Tibial artery (tissue), 4 donors: ENCODE measurements around the gene TAF1B.
"Not testable (repeated sequence)": the region's sequence is repeated elsewhere in the genome, so short reads cannot be mapped to it uniquely, and the experiment has no call there.

Source experiments
- DNase-seq, 2 donors: peaks; one replicate each; pipeline ENCODE4 v3.0.0-alpha.2; 2019
- H3K27ac ChIP-seq, 2 donors: fragments of 200-600 bp; sonication (generic) in 1 of 2; 1 replicate in 1 of 2; 2 replicates in 1 of 2; pipeline ENCODE4 v1.5.1; 2018 to 2019; ENCODE audit warnings: mild to moderate bottlenecking in 1 of 2
- H3K27me3 ChIP-seq, 2 donors: fragments of 200-600 bp; sonication (generic) in 1 of 2; one replicate each; pipeline versions ENCODE4 v1.5.1 to v1.6.0; 2016 to 2019
- H3K36me3 ChIP-seq, 3 donors: fragments of 200-600 bp; sonication (generic) in 2 of 3; one replicate each; pipeline ENCODE4 v1.5.1; 2016 to 2019; ENCODE audit warnings: mild to moderate bottlenecking in 2 of 3
- H3K4me1 ChIP-seq, 4 donors: fragments of 200-600 bp; sonication (generic) in 2 of 4; 1 replicate in 3 of 4; 2 replicates in 1 of 4; pipeline ENCODE4 v1.5.1; 2016 to 2019
- H3K4me3 ChIP-seq, 2 donors: fragments of 200-600 bp; sonication (generic) in 1 of 2; 1 replicate in 1 of 2; 2 replicates in 1 of 2; pipeline ENCODE4 v1.5.1; 2018 to 2019; ENCODE audit warnings: mild to moderate bottlenecking in 2 of 2
- H3K9me3 ChIP-seq, 3 donors: fragments of 200-600 bp; sonication (generic) in 1 of 3; one replicate each; pipeline ENCODE4 v1.5.1; 2016 to 2019
- intact Hi-C: fragments of 100-400 bp; cut with DNase I; formaldehyde crosslinking; loops from one replicate; pipeline ENCODE4 v1.15.0; 2023; ENCODE audit warnings: low total_unique reads
- TF ChIP-seq, protein P1 (sequence below), 2 experiments: fragments of 200-600 bp in 1 of 2; fragments of 450-650 bp in 1 of 2; IDR thresholded peaks; one replicate each; pipeline ENCODE4 v1.5.1; 2017 to 2019; ENCODE audit warnings: antibody characterized with exemption in 2 of 2, mild to moderate bottlenecking in 1 of 2, moderate library complexity in 1 of 2

Gene TAF1B

DNA sequence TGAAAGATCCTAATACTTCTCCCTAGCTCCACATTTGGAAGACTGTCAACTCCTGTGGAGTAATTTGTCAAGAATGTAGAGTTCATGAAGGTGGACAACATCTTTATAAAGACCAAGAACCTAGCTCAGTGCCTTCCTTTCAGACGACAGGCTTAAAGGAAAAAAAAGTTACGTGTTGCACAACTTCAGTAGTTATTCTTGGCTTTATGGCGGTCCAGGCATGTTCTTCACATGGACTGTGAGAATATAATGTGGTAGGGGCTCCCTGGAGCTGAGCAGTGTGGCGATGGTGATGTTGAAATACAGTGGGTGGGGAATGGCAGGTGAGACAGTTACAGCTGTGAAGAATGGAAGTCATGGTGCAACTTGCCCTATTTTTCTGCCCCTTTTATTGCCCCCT is 3.9 kb downstream of the TAF1B start:
- no peak overlapping the region for H3K27ac ChIP-seq
- H3K36me3 ChIP-seq = peaks cover 22 to 39% (median 29%) of the 10 kb centered on the region in 3 donors
- intact Hi-C loops = loop anchor here (10.0 kb wide), 1 partner anchor 108 kb away; the partner anchor contains the start of gene GRHL1

DNA sequence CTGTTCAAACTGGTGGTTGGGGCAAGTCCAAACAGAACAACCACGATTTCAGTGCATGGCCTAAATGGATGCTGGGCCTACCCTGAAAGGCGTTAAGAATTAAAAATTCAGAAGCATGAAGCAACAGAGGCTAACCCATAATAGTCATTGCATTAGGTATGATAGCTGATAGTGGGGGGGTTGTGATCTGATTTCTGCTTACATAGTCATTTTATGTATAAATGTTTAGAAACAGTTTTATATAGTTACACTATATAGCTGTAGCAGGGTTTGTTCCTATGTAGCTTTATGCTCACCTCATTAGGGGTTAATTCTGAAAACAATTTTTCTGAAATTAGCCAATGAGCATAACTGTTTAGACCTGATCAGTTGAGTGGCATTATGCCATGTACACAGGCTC is 9.6 kb downstream of the TAF1B start:
- no peaks in the 10 kb centered on the region for H3K4me1 ChIP-seq
- H3K27me3 ChIP-seq = no peaks in the 10 kb centered on the region
- H3K36me3 ChIP-seq = peaks cover 56 to 76% (median 68%) of the 10 kb centered on the region in 3 donors
- no peak overlapping the region for H3K27ac ChIP-seq
- no peak overlapping the region for H3K4me3 ChIP-seq
- TF ChIP-seq, protein P1, sequence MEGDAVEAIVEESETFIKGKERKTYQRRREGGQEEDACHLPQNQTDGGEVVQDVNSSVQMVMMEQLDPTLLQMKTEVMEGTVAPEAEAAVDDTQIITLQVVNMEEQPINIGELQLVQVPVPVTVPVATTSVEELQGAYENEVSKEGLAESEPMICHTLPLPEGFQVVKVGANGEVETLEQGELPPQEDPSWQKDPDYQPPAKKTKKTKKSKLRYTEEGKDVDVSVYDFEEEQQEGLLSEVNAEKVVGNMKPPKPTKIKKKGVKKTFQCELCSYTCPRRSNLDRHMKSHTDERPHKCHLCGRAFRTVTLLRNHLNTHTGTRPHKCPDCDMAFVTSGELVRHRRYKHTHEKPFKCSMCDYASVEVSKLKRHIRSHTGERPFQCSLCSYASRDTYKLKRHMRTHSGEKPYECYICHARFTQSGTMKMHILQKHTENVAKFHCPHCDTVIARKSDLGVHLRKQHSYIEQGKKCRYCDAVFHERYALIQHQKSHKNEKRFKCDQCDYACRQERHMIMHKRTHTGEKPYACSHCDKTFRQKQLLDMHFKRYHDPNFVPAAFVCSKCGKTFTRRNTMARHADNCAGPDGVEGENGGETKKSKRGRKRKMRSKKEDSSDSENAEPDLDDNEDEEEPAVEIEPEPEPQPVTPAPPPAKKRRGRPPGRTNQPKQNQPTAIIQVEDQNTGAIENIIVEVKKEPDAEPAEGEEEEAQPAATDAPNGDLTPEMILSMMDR (IDR thresholded peaks at IDR 0.05) = no peak
- intact Hi-C loops = no loop called here
- no peak for DNase-seq
- no peaks in the 10 kb centered on the region for H3K9me3 ChIP-seq

More for the DNA sequence above, 3.9 kb downstream of the TAF1B start:
- no peaks in the 10 kb centered on the region for H3K27me3 ChIP-seq
- no peak overlapping the region for H3K4me3 ChIP-seq
- peaks cover 0 to 14% (median 10%) of the 10 kb centered on the region in 4 donors for H3K4me1 ChIP-seq
- TF ChIP-seq, protein P1 (IDR thresholded peaks at IDR 0.05) = no peak
- no peak for DNase-seq
- no peaks in the 10 kb centered on the region for H3K9me3 ChIP-seq

DNA sequence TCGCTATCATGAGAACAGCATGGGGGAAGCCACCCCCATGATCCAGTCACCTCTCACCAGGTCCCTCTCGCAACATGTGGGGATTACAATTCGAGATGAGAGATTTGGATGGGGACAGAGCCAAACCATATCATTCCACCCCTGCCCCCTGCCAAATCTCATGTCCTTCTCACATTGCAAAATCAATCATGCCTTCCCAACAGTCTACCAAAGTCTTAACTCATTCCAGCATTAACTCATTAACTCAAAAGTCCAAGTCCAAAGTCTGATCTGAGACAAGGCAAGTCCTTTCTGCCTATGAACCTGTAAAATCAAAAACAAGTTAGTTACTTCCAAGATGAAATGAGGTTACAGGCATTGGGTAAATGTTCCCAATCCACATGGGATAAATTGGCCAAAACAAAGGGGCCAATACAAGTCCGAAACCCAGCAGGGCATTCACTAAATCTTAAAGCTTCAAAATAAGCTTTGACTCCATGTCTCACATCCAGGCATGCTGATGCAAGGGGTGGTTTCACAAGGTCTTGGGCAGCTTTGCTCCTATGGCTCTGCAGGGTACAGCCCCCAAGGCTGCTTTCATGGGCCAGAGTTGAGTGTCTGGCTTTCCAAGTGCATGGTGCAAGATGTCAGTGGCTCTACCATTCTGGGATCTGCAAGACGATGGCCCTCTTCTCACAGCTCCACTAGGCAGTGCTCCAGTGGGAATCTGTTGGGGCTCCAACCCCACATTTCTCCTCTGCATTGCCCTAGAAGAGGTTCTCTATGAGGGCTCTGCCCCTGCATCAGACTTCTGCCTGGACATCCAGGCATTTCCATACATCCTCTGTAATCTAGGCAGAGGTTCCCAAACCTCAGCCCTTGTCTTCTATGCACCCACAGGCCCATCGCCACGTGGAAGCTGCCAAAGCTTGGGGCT is 14.8 kb downstream of the TAF1B start:
- intact Hi-C loops = no loop called here
- no peaks in the 10 kb centered on the region for H3K4me1 ChIP-seq
- H3K27ac ChIP-seq = no peak overlapping the region
- H3K36me3 ChIP-seq = peaks cover 47 to 62% (median 48%) of the 10 kb centered on the region in 3 donors
- TF ChIP-seq, protein P1 (IDR thresholded peaks at IDR 0.05) = no peak
- peaks cover 0 to 4% (median 0%) of the 10 kb centered on the region in 3 donors for H3K9me3 ChIP-seq
- H3K4me3 ChIP-seq = no peak overlapping the region
- no peak for DNase-seq
- no peaks in the 10 kb centered on the region for H3K27me3 ChIP-seq

DNA sequence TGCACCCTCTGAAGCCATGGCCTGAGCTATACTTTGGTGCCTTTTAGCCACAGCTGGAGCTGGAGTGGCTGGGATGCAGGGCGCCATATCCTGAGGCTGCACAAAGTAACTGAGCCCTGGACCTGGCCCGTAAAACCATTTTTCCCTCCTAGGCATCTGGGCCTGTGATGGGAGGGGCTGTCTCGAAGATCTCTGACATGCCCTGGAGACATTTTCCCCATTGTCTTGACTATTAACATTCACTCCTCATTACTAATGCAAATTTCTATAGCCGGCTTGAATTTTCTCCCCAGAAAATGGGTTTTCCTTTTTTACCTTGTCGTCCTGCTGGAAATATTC is 15.4 kb downstream of the TAF1B start:
- TF ChIP-seq, protein P1 (IDR thresholded peaks at IDR 0.05) = no peak
- Histone ChIP-seq H3K36me3 (peaks cover 41 to 56% (median 46%) of the 10 kb centered on the region in 3 donors), H3K4me1 (no peaks in the 10 kb centered on the region), H3K27ac (no peak overlapping the region), H3K27me3 (no peaks in the 10 kb centered on the region), H3K9me3 (peaks cover 0 to 4% (median 0%) of the 10 kb centered on the region in 3 donors), H3K4me3 (no peak overlapping the region)
- intact Hi-C loops = no loop called here
- no peak for DNase-seq

DNA sequence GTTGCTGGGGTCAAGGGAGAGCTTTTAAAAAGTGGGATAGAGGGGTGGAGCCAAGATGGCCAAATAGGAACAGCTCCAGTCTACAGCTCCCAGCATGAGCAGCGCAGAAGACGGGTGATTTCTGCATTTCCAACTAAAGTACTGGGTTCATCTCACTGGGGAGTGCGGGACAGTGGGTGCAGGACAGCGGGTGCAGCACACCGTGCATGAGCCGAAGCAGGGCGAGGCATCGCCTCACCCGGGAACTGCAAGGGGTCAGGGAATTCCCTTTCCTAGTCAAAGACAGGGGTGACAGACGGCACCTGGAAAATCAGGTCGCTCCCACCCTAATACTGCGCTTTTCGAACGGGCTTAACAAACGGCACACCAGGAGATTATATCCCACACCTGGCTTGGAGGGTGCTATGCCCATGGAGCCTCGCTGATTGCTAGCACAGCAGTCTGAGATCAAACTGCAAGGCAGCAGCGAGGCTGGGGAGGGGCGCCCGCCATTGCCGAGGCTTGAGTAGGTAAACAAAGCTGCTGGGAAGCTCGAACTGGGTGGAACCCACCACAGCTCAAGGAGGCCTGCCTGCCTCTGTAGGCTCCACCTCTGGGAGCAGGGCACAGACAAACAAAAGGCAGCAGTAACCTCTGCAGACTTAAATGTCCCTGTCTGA is 17.8 kb downstream of the TAF1B start:
- H3K4me3 ChIP-seq, H3K4me1 ChIP-seq, H3K27ac ChIP-seq, intact Hi-C loops, H3K27me3 ChIP-seq, DNase-seq, H3K9me3 ChIP-seq: not testable (repeated sequence)
- peaks cover 20 to 39% (median 32%) of the 10 kb centered on the region in 3 donors for H3K36me3 ChIP-seq

DNA sequence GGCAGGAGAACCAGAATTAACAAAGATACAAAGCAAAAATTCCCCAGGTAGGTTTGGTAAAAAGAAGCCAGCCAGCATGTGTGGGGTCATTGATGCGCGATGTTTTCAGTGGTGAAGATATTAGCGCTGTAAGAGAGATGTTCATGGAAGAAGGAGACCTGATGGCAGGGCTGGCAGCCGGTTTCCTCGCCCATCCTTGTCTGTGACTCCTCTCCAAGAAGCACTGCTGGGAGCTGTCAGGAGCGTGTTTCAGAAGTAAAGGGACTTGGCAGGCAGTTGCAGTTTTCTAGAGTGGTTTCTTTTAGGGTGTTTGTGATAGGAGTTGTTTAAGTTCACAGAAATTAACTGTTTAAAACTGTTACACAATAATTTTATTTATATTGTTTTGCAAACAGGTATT is 24.6 kb downstream of the TAF1B start:
- intact Hi-C loops = no loop called here
- H3K9me3 ChIP-seq = no peaks in the 10 kb centered on the region
- H3K27me3 ChIP-seq = no peaks in the 10 kb centered on the region
- H3K4me3 ChIP-seq = no peak overlapping the region
- H3K27ac ChIP-seq = no peak overlapping the region
- no peaks in the 10 kb centered on the region for H3K4me1 ChIP-seq
- DNase-seq = no peak
- TF ChIP-seq, protein P1 (IDR thresholded peaks at IDR 0.05) = no peak
- H3K36me3 ChIP-seq = peaks cover 4 to 20% (median 6%) of the 10 kb centered on the region in 3 donors
